GM12878 (cell line): ENCODE data around the gene ARHGAP26. TPM values are rescaled to one million over a fixed set of nuclear protein-coding genes. Genes with fewer than 3 reads are reported as not detected.

Experiments
- ATAC-seq: fragments of 200-7000 bp; cut with Tn5 transposase; 3 replicates; pipeline ENCODE4 v1.9.1; 2020; ENCODE audit warnings: mild to moderate bottlenecking, moderate library complexity
- BruUV-seq: library from RNA; stranded (reverse); fragments of 400-500 nt; replicated peaks from 2 replicates; lab custom pipeline; 2021; lab: Mats Ljungman, UMichigan
- CTCF ChIA-PET: fragments of 300-600 bp; sonication (Branson Sonifier 250); formaldehyde crosslinking; extraction: SDS; loops from one replicate; lab custom pipeline; 2021; ENCODE audit warnings: inconsistent platforms; lab: Yijun Ruan, JAX
- POLR2A ChIA-PET: fragments of 350-600 bp; formaldehyde crosslinking; extraction: SDS; loops from one replicate; lab custom pipeline; 2021; ENCODE audit warnings: inconsistent platforms; lab: Charles Lee
- RAD21 ChIA-PET: fragments of 300-600 bp; sonication (Branson Sonifier 250); formaldehyde crosslinking; loops from one replicate; lab custom pipeline; 2023; ENCODE audit warnings: antibody characterized with exemption; ENCODE audit not compliant: unreplicated experiment; lab: Charles Lee
- SMC1A ChIA-PET: fragments of 300-600 bp; sonication (Branson Sonifier 250); formaldehyde crosslinking; loops from one replicate; lab custom pipeline; 2023; ENCODE audit not compliant: unreplicated experiment, uncharacterized antibody; lab: Charles Lee
- DNase-seq: peaks from one replicate; pipeline ENCODE4 v3.0.0-alpha.2; 2011; ENCODE audit warnings: low read depth, low spot score
- FAIRE-seq: peaks from 3 replicates; lab custom pipeline; 2011; peaks lifted over from hg19 to GRCh38; lab: Jason Lieb, UNC
- H2AFZ ChIP-seq: 2 replicates; pipeline ENCODE4 v1.6.0; 2011; ENCODE audit warnings: low read depth, low read length, control low read depth; ENCODE audit not compliant: control insufficient read depth
- H3K27ac ChIP-seq: 2 replicates; pipeline ENCODE4 v1.5.1; 2011; ENCODE audit warnings: control low read depth; ENCODE audit not compliant: control insufficient read depth, insufficient read depth
- H3K27me3 ChIP-seq, 2 experiments: replicated peaks in 1 of 2; 2 replicates each; pipeline versions ENCODE4 v1.6.0 to v1.6.1; 2011; ENCODE audit warnings: low read length in 1 of 2; ENCODE audit not compliant: control insufficient read depth in 2 of 2, insufficient read depth in 2 of 2
- H3K36me3 ChIP-seq, 2 experiments: 2 replicates each; pipeline ENCODE4 v1.5.1; 2011; ENCODE audit warnings: low read length in 1 of 2; ENCODE audit not compliant: control insufficient read depth in 2 of 2, insufficient read depth in 2 of 2
- H3K4me1 ChIP-seq: 2 replicates; pipeline ENCODE4 v1.6.1; 2011; ENCODE audit warnings: mild to moderate bottlenecking, low read length, moderate library complexity, mixed read lengths; ENCODE audit not compliant: control insufficient read depth, insufficient read depth
- H3K4me2 ChIP-seq: 2 replicates; pipeline ENCODE4 v1.6.0; 2011; ENCODE audit warnings: control low read depth; ENCODE audit not compliant: control insufficient read depth, insufficient read depth
- H3K4me3 ChIP-seq: fragments of 200-600 bp; sonication (generic); 2 replicates; pipeline ENCODE4 v1.5.1; 2016
- H3K79me2 ChIP-seq: 2 replicates; pipeline ENCODE4 v1.6.0; 2011; ENCODE audit warnings: low read length; ENCODE audit not compliant: control insufficient read depth, insufficient read depth
- H3K9ac ChIP-seq: 2 replicates; pipeline ENCODE4 v1.8.0; 2011; ENCODE audit warnings: low read length, control low read depth, mixed read lengths; ENCODE audit not compliant: control insufficient read depth, insufficient read depth
- H3K9me3 ChIP-seq: replicated peaks from 3 replicates; pipeline ENCODE4 v1.5.1; 2011; ENCODE audit warnings: mild to moderate bottlenecking, low read length; ENCODE audit not compliant: control insufficient read depth, insufficient read depth
- H4K20me1 ChIP-seq: 2 replicates; pipeline ENCODE4 v1.6.0; 2011; ENCODE audit not compliant: control insufficient read depth, insufficient read depth
- ATF7 ChIP-seq: fragments of 450-650 bp; IDR thresholded peaks from 2 replicates; pipeline ENCODE4 v1.6.1; 2016; ENCODE audit warnings: low read depth, mild to moderate bottlenecking
- BMI1 ChIP-seq: fragments of 450-650 bp; IDR thresholded peaks from 2 replicates; pipeline ENCODE4 v1.6.1; 2016; ENCODE audit warnings: mild to moderate bottlenecking, moderate library complexity, borderline replicate concordance
- CBX3 ChIP-seq: fragments of 200-600 bp; sonication (generic); IDR thresholded peaks from 2 replicates; pipeline ENCODE4 v1.6.1; 2016; ENCODE audit warnings: low read depth, borderline replicate concordance
- HDAC2 ChIP-seq: fragments of 200-600 bp; sonication (generic); IDR thresholded peaks from 2 replicates; pipeline ENCODE4 v1.6.1; 2017
- IRF4 ChIP-seq: IDR thresholded peaks from 2 replicates; pipeline ENCODE4 v1.6.1; 2011; ENCODE audit warnings: low read depth, low read length
- LARP7 ChIP-seq: fragments of 450-650 bp; IDR thresholded peaks from 2 replicates; pipeline ENCODE4 v1.6.1; 2017; ENCODE audit warnings: mild to moderate bottlenecking
- NR2F1 ChIP-seq: fragments of 450-650 bp; conservative IDR thresholded peaks from 2 replicates; pipeline ENCODE4 v1.6.1; 2017; ENCODE audit warnings: mild to moderate bottlenecking
- RAD51 ChIP-seq: fragments of 450-650 bp; IDR thresholded peaks from 2 replicates; pipeline ENCODE4 v1.6.1; 2016; ENCODE audit warnings: moderate library complexity, mild to moderate bottlenecking, inconsistent platforms
- SMARCA5 ChIP-seq: fragments of 450-650 bp; IDR thresholded peaks from 2 replicates; pipeline ENCODE4 v1.6.1; 2017; ENCODE audit warnings: mild to moderate bottlenecking
- TCF3 ChIP-seq: IDR thresholded peaks from 2 replicates; pipeline ENCODE4 v1.6.1; 2012; ENCODE audit warnings: low read depth, mild to moderate bottlenecking, low read length, borderline replicate concordance; ENCODE audit not compliant: insufficient read depth
- ZZZ3 ChIP-seq: IDR thresholded peaks from 2 replicates; pipeline ENCODE4 v1.6.1; 2011; ENCODE audit warnings: low read depth; ENCODE audit not compliant: control insufficient read depth, insufficient read length
- WGBS: methylation state at CpG from one replicate; pipeline ENCODE4 v1.1.6; 2016; ENCODE audit warnings: low lambda C conversion rate; ENCODE audit not compliant: insufficient replicate concordance, insufficient coverage; ENCODE audit errors: missing lambda C conversion rate; 5-methylcytosine and 5-hydroxymethylcytosine counted together
- in situ Hi-C: fragments of 300-500 bp; cut with MboI; formaldehyde crosslinking; loops from 9 replicates; pipeline ENCODE4 v1.14.3; 2018; ENCODE audit warnings: mixed read lengths
- intact Hi-C: fragments of 100-400 bp; cut with micrococcal nuclease; formaldehyde crosslinking; loops from one replicate; pipeline ENCODE4 v1.14.2; 2022; ENCODE audit not compliant: unreplicated experiment
- polyA plus RNA-seq, 11 experiments: library from polyadenylated mRNA; depleted of rRNA in 4 of 11; unstranded in 6 of 11; stranded (reverse) in 5 of 11; fragments of >200 nt; fragmentation: Nextera tagmentation in 4 of 11; fragmentation: Illumina TruSeq in 1 of 11; extraction: Ambion mirVana in 4 of 11; extraction: Trizol in 1 of 11; gene quantifications; 1 replicate in 1 of 11; 2 replicates in 10 of 11; pipeline versions ENCODE4 v1.2.1 to v1.2.3, GENCODE V29; 2011 to 2016; ENCODE audit warnings: inconsistent platforms in 2 of 11, missing spikeins in 2 of 11, low read depth in 1 of 11
- total RNA-seq, 4 experiments: library from RNA; depleted of rRNA in 3 of 4; stranded (reverse); fragments of >200 nt in 3 of 4; fragmentation: Illumina TruSeq in 1 of 4; extraction: Trizol in 1 of 4; gene quantifications; 2 replicates each; pipeline versions ENCODE4 v1.2.1 to v1.2.3, GENCODE V29; 2013 to 2021
- TF ChIP-seq, protein P1 (sequence below): fragments of 450-650 bp; IDR thresholded peaks from 2 replicates; pipeline ENCODE4 v1.6.1; 2017; ENCODE audit warnings: mild to moderate bottlenecking
- TF ChIP-seq, protein P2 (sequence below): fragments of 450-650 bp; IDR thresholded peaks from 2 replicates; pipeline ENCODE4 v1.6.1; 2018; ENCODE audit warnings: mild to moderate bottlenecking, low read depth, moderate library complexity; ENCODE audit not compliant: partially characterized antibody

ARHGAP26 gene
- total and polyA plus RNA-seq, 10 of the 15 experiments (the other 5 are each of a cell fraction or from before 2014, with no cell fraction given): 9.4 to 41.5 (median 19.3) TPM

DNA sequence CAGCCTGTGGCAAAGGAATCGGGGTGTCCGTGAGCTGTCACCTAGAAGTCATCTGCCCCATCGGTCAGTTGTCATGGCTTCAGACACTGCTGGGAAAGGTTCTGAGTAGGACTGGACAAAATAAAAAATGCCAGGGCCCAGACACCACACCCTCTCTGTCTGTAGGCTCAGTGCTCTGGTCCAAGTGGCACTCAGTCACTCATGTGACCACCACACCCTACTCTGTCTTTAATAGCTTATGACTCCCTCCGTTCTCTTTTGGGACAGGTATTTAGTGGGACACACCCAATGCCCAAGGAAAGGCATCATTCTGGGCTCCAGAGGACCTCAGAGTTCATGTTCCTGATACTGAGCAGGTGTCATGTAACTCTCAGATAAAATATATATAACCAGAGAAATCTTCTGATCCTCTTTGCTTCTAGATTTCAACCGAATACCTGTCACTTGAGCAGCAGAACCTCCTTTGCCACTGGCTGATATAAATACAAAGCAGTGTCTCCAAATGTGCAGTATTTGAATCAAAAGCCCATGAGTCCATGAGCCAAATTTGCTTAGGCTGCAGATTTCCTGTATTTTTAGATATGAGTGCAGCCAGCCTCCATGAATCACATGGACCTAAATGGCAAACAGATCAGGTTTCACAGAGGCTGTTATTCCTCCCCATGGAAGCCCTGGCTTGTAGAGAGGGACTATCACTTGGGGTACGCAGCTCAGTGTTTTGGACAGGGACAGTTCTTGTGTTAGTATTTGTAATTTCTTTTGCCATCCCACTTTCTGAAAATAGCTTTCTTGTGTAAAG lies 272.0 kb downstream of the ARHGAP26 start:
- POLR2A ChIA-PET: interaction anchor here (0.8 to 7.6 kb wide), 3 partner anchors 9 to 17 kb away, joined by 3 to 62 read pairs (median 4); no protein-coding TSS in a partner anchor
- peaks cover under 1 to 3% of the 10 kb centered on the region in 2 experiments; a peak in 1 of 4 replicates for H3K36me3 ChIP-seq
- H4K20me1 ChIP-seq: no peaks in the 10 kb centered on the region
- peaks cover 21% of the 10 kb centered on the region for H3K4me1 ChIP-seq
- BruUV-seq: no TSS peak
- no peak overlapping the region for H3K4me2 ChIP-seq
- H3K79me2 ChIP-seq: no peaks in the 10 kb centered on the region; the same call in 1 of the 2 replicates
- H3K4me3 ChIP-seq: no peak overlapping the region
- CTCF ChIA-PET: interaction anchor here (1.7 kb wide), 1 partner anchor 9 kb away, joined by 6 read pairs; no protein-coding TSS in a partner anchor
- FAIRE-seq (no peak), DNase-seq (no peak), ATAC-seq (no peak)
- in situ Hi-C loops (no loop called here), intact Hi-C loops (no loop called here)
- no peak overlapping the region for H2AFZ ChIP-seq
- no peak overlapping the region for H3K9ac ChIP-seq
- RAD21 ChIA-PET: interaction anchor here (1.8 kb wide), 1 partner anchor 12 kb away, joined by 4 read pairs; no protein-coding TSS in a partner anchor
- H3K9me3 ChIP-seq: no peaks in the 10 kb centered on the region; the same call in 2 of the 3 replicates
- 98% methylated on average over 6 of the region's 6 CpGs for WGBS
- no peak overlapping the region for H3K27ac ChIP-seq
- SMC1A ChIA-PET: interaction anchor here (10.6 to 24.2 kb wide), 2 partner anchors 15 to 16 kb away, joined by 95 to 441 read pairs; no protein-coding TSS in a partner anchor
- H3K27me3 ChIP-seq: no peaks in the 10 kb centered on the region
- TF ChIP-seq SMARCA5: no peak
- TF ChIP-seq, protein P1, sequence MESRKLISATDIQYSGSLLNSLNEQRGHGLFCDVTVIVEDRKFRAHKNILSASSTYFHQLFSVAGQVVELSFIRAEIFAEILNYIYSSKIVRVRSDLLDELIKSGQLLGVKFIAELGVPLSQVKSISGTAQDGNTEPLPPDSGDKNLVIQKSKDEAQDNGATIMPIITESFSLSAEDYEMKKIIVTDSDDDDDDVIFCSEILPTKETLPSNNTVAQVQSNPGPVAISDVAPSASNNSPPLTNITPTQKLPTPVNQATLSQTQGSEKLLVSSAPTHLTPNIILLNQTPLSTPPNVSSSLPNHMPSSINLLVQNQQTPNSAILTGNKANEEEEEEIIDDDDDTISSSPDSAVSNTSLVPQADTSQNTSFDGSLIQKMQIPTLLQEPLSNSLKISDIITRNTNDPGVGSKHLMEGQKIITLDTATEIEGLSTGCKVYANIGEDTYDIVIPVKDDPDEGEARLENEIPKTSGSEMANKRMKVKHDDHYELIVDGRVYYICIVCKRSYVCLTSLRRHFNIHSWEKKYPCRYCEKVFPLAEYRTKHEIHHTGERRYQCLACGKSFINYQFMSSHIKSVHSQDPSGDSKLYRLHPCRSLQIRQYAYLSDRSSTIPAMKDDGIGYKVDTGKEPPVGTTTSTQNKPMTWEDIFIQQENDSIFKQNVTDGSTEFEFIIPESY: no peak
- no peak for TF ChIP-seq CBX3
- no peak for TF ChIP-seq BMI1
- no peak for TF ChIP-seq RAD51
- no peak for TF ChIP-seq TCF3
- TF ChIP-seq, protein P2, sequence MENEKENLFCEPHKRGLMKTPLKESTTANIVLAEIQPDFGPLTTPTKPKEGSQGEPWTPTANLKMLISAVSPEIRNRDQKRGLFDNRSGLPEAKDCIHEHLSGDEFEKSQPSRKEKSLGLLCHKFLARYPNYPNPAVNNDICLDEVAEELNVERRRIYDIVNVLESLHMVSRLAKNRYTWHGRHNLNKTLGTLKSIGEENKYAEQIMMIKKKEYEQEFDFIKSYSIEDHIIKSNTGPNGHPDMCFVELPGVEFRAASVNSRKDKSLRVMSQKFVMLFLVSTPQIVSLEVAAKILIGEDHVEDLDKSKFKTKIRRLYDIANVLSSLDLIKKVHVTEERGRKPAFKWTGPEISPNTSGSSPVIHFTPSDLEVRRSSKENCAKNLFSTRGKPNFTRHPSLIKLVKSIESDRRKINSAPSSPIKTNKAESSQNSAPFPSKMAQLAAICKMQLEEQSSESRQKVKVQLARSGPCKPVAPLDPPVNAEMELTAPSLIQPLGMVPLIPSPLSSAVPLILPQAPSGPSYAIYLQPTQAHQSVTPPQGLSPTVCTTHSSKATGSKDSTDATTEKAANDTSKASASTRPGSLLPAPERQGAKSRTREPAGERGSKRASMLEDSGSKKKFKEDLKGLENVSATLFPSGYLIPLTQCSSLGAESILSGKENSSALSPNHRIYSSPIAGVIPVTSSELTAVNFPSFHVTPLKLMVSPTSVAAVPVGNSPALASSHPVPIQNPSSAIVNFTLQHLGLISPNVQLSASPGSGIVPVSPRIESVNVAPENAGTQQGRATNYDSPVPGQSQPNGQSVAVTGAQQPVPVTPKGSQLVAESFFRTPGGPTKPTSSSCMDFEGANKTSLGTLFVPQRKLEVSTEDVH: no peak
- no peak for TF ChIP-seq IRF4
- TF ChIP-seq ATF7: no peak
- TF ChIP-seq LARP7: no peak
- TF ChIP-seq NR2F1: no peak
- TF ChIP-seq HDAC2: no peak
- no peak for TF ChIP-seq ZZZ3
